Right cardiac atrium (tissue), 5 donors: ENCODE results near the gene LARP1B. TPM values are rescaled to one million over a fixed set of nuclear protein-coding genes. Genes with fewer than 3 reads are reported as not detected.
"Not testable (repeated sequence)": the region's sequence is repeated elsewhere in the genome, so short reads cannot be mapped to it uniquely, and the experiment has no call there.

Source experiments
- ATAC-seq, 2 donors: fragments of 200-7000 bp; cut with Tn5 transposase; one replicate each; pipeline versions ENCODE4 v1.8.0 to v1.9.1; 2020; ENCODE audit warnings: moderate library complexity in 2 of 2, mild to moderate bottlenecking in 1 of 2
- DNase-seq, 3 donors: peaks; one replicate each; pipeline ENCODE4 v3.0.0-alpha.2; 2020
- H3K27ac ChIP-seq: one replicate; pipeline ENCODE4 v1.5.1; 2013; ENCODE audit warnings: mild to moderate bottlenecking, low read length, control low read depth, moderate library complexity
- H3K27me3 ChIP-seq: one replicate; pipeline ENCODE4 v1.6.1; 2013; ENCODE audit not compliant: control insufficient read depth, insufficient read depth
- H3K4me1 ChIP-seq: one replicate; pipeline ENCODE4 v1.6.1; 2013; ENCODE audit warnings: low read length; ENCODE audit not compliant: control insufficient read depth, insufficient read depth
- H3K4me3 ChIP-seq: one replicate; pipeline ENCODE4 v1.5.1; 2013; ENCODE audit warnings: low read length, control low read depth
- H3K9me3 ChIP-seq: one replicate; pipeline ENCODE4 v1.6.1; 2013; ENCODE audit warnings: low read length; ENCODE audit not compliant: control insufficient read depth
- WGBS: extraction: QIAGEN DNeasy Blood & Tissue Kit; methylation state at CpG from one replicate; pipeline ENCODE4 v1.1.7; 2013; 5-methylcytosine and 5-hydroxymethylcytosine counted together
- intact Hi-C, 4 donors: fragments of 100-400 bp; cut with DNase I; formaldehyde crosslinking; loops; one replicate each; pipeline versions ENCODE4 v1.11.0 to v1.14.0; 2022 to 2023
- polyA plus RNA-seq: library from polyadenylated mRNA; stranded (reverse); fragments of 200-250 nt; gene quantifications from one replicate; pipeline ENCODE4 v1.2.3, GENCODE V29; 2013
- total RNA-seq, 4 donors: library from RNA; stranded (reverse); fragmentation: NEBNext Ultra II Directional; extraction: Animal tissue kit (Norgen Biotek cat#: 25700); gene quantifications; one replicate each; pipeline ENCODE4 v1.2.1, GENCODE V29; 2021
- donor health status: healthy with polysubstance abuse.
- donor health status: DM: no; HTN: yes; CAD: no.
- donor health status: DM: no; HTN: no; CAD: no.
- donor health status: DM: no; HTN: yes; CAD: no; lungs with severe emphysema.
- donor health status: DM: yes; HTN: yes; CAD: no.

Gene LARP1B
- total and polyA plus RNA-seq, 5 donors: 7.4 to 15.8 (median 11.1) TPM

GRCh38 chr4:128247906-128248305 is 186.8 kb downstream of the LARP1B start:
- Histone ChIP-seq H3K27me3 (no peaks in the 10 kb centered on the region), H3K27ac (no peak overlapping the region), H3K4me1 (no peaks in the 10 kb centered on the region), H3K4me3 (no peak overlapping the region), H3K9me3 (no peaks in the 10 kb centered on the region)
- 95% methylated on average over 1 of the region's 1 CpG for WGBS
- intact Hi-C loops: no loop called here
- DNase-seq: no peak
- ATAC-seq: no peak

DNA sequence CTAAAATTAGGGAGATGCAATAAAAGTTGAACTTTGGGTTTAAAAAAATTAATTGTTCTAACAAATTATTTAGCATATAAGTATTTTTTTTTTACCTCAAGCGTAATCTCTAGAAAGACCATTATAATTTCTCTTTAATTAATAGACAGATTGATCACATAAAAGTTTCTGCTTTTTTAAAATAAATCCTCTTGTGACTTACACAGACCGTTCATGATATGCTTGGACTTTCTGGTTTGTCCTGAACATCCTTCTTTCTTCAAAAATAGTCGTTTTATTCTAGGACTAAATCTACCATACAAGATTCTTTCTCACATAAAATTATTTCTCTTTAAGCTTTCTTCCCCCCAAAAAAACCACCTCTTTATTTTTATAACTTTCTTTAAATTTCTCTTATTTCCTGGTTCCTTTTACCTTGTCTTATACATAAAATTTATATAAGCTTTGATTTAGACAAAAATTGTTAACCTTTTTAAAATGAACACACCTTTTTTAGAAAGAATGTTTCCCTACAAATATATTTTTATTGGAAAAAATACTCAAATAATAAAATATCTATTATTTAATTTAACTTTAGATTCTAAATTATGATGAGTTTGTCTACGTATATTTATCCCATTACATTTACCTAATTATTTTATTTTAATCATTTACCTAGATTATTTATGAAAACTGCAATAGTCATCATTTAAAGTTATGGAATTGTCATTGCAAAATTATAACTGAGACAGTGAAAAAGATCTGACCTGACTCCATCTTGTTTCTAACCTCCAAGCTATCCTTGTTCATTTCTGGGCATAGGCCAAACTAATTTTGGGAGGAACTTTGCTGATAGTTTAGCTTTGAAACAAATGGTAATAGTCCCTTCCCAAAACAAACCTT is 188.9 kb downstream of the LARP1B start:
- WGBS: 61% methylated on average over 4 of the region's 4 CpGs
- DNase-seq (no peak), ATAC-seq (no peak)
- Histone ChIP-seq H3K27me3 (no peaks in the 10 kb centered on the region), H3K4me1 (no peaks in the 10 kb centered on the region), H3K9me3 (no peaks in the 10 kb centered on the region), H3K4me3 (no peak overlapping the region), H3K27ac (no peak overlapping the region)
- intact Hi-C loops: no loop called here

- H3K9me3 ChIP-seq: no peaks in the 10 kb centered on the region
- DNase-seq (no peak), ATAC-seq (no peak)
- H3K27me3 ChIP-seq: no peaks in the 10 kb centered on the region
- no peaks in the 10 kb centered on the region for H3K4me1 ChIP-seq
- WGBS: 94% methylated on average over 3 of the region's 3 CpGs
- intact Hi-C loops: no loop called here
- H3K27ac ChIP-seq: no peak overlapping the region
- H3K4me3 ChIP-seq: no peak overlapping the region
Measured at GRCh38 chr4:128255906-128256305, 194.8 kb downstream of the LARP1B start.

GRCh38 chr4:128256539-128256938 is 195.4 kb downstream of the LARP1B start:
- no peak for ATAC-seq
- intact Hi-C loops: no loop called here
- H3K27ac ChIP-seq: no peak overlapping the region

GRCh38 chr4:128258166-128258565 is 197.1 kb downstream of the LARP1B start:
- intact Hi-C loops: not testable (repeated sequence)
- WGBS: 83% methylated on average over 4 of the region's 4 CpGs

More at GRCh38 chr4:128256539-128256938, 195.4 kb downstream of the LARP1B start:
- WGBS: 47% methylated on average over 1 of the region's 1 CpG
- Histone ChIP-seq H3K4me1 (no peaks in the 10 kb centered on the region), H3K27me3 (no peaks in the 10 kb centered on the region), H3K9me3 (no peaks in the 10 kb centered on the region), H3K4me3 (no peak overlapping the region)
- no peak for DNase-seq

DNA sequence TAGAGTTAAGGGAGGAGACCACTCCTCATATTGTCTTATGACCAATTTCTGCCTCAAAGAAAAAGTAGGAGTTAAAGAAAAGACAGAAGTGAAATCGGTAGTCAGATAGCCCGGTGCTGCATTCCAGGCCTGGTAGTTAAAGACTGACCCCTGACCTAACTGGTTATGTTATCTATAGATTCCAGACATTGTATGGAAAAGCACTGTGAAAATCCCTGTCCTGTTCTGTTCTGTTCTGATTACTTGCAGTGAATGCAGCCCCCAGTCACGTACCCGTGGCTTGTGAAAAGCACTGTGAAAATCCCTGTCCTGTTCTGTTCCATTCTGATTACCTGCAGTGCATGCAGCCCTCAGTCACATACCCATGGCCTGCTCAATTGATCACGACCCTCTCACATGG is 198.8 kb downstream of the LARP1B start:
- DNase-seq, intact Hi-C loops, ATAC-seq, H3K4me1 ChIP-seq, H3K4me3 ChIP-seq, H3K9me3 ChIP-seq, H3K27ac ChIP-seq, H3K27me3 ChIP-seq: not testable (repeated sequence)
- WGBS: 59% methylated on average over 5 of the region's 5 CpGs

More at GRCh38 chr4:128258166-128258565, 197.1 kb downstream of the LARP1B start:
- H3K9me3 ChIP-seq, H3K27ac ChIP-seq, DNase-seq, H3K4me1 ChIP-seq, ATAC-seq, H3K27me3 ChIP-seq, H3K4me3 ChIP-seq: not testable (repeated sequence)

Other genes starting within 250 kb of the LARP1B start
- 1 to 10 TPM in 1 of 4 donors, under 1 TPM in 3; 0.37 to 1.1 (median 0.66) TPM for gene PLK4, start 180.4 kb upstream of the LARP1B start, total RNA-seq
- 0.52 TPM for gene PLK4, start 180.4 kb upstream of the LARP1B start, polyA plus RNA-seq
- 10 to 100 TPM in 3 of 4 donors, 1 to 10 TPM in 1; 9.7 to 12.2 (median 10.8) TPM for gene MFSD8, start 96.1 kb upstream of the LARP1B start, total RNA-seq
- 5.9 TPM for gene MFSD8, start 96.1 kb upstream of the LARP1B start, polyA plus RNA-seq
- gene ABHD18, start 95.9 kb upstream of the LARP1B start, total RNA-seq: 10 to 100 TPM in 2 of 4 donors, 1 to 10 TPM in 2; 8.5 to 10.4 (median 9.4) TPM
- gene ABHD18, start 95.9 kb upstream of the LARP1B start, polyA plus RNA-seq: 4.1 TPM
- 10 to 100 TPM; 63.4 to 66.1 (median 65.2) TPM for gene PGRMC2, start 226.5 kb downstream of the LARP1B start, total RNA-seq
- 37.6 TPM for gene PGRMC2, start 226.5 kb downstream of the LARP1B start, polyA plus RNA-seq